ENCODE measurements around the gene LRRC10.

DNA sequence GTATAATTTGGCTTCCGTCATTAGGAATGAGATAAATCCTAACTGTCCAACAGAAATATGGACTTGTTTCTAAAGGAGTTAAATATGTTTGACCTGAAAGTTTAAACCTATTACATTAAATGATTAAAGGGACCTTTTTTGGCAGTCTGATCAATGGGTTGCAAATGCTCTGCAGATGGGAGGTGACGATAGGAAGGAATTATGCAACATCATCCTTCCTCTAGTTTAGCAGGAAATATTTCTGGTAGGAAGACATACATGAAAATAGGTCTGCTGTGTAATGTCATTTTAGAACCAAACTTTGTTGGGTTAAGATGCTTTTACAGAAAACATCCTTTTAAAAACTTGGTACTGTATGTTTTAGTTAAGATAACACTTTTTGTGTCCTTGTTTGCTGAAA lies 2.6 kb downstream of the LRRC10 start:
- TF ChIP-seq POLR2A (IDR thresholded peaks at IDR 0.05) (no peak), POLR2AphosphoS5 (IDR thresholded peaks at IDR 0.05) (no peak)
- TF ChIP-seq, protein P1, sequence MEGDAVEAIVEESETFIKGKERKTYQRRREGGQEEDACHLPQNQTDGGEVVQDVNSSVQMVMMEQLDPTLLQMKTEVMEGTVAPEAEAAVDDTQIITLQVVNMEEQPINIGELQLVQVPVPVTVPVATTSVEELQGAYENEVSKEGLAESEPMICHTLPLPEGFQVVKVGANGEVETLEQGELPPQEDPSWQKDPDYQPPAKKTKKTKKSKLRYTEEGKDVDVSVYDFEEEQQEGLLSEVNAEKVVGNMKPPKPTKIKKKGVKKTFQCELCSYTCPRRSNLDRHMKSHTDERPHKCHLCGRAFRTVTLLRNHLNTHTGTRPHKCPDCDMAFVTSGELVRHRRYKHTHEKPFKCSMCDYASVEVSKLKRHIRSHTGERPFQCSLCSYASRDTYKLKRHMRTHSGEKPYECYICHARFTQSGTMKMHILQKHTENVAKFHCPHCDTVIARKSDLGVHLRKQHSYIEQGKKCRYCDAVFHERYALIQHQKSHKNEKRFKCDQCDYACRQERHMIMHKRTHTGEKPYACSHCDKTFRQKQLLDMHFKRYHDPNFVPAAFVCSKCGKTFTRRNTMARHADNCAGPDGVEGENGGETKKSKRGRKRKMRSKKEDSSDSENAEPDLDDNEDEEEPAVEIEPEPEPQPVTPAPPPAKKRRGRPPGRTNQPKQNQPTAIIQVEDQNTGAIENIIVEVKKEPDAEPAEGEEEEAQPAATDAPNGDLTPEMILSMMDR (IDR thresholded peaks at IDR 0.05) = no peak

Measured in breast epithelium (tissue), 3 donors.